Adipose tissue (tissue), 3 donors: ENCODE results near the gene UBA52. TPM values are rescaled to one million over a fixed set of nuclear protein-coding genes. Genes with fewer than 3 reads are reported as not detected.

Experiments
- H3K27ac ChIP-seq: one replicate; pipeline ENCODE4 v1.5.1; 2013; ENCODE audit warnings: low read depth, low read length
- WGBS, 3 donors: extraction: QIAGEN DNeasy Blood & Tissue Kit; methylation state at CpG; one replicate each; pipeline ENCODE4 v1.1.7; 2013; 5-methylcytosine and 5-hydroxymethylcytosine counted together
- polyA plus RNA-seq, 3 donors: library from polyadenylated mRNA; stranded (reverse); fragments of 200-250 nt; gene quantifications; one replicate each; pipeline ENCODE4 v1.2.3, GENCODE V29; 2013
- donor health status: healthy with polysubstance abuse.
- donor health status: Bipolar disorder and iron deficiency.
- donor health status: healthy.

The UBA52 gene
- polyA plus RNA-seq, 3 donors: 844 to 1,559 (median 1,492) TPM

DNA sequence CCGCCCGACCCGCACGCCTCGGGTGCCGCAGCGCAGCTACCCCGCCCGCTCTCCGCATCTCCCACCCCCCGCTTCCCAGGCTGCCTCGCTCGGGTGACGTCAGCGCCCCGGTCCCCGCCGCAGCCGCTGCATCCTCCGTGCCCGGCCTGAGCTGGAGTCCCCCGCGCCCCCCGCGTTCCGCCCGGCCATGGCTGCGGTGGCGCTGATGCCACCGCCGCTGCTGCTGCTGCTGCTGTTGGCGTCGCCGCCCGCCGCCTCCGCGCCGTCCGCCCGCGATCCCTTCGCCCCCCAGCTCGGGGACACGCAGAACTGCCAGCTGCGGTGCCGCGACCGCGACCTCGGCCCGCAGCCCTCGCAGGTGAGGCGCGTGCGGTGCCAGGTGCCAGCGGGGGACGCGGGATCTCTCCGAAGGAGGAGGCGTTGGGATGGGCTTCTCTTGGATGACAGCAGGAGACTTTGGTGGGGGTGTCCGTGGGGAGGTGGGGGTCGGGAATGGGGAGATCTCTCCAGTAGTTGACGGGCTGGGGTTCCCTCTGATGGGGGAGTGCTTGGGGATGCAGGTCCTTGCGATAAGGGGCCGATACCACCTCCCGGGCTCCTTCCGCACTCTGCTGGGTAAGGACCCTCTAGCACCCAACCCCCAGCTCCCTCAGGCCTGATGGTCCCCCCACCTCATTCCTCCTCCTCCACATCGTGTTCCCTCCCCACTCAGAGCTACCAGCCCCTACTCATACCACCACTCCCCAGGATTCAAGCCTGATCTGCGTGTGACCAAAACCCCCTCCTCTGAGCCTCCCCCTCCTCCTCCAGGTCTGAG lies 41.3 kb downstream of the UBA52 start, which contains the start of gene TMEM59L:
TMEM59L (plus strand) TSS at position 99 of the 817 bp plus-strand sequence; CDS start at position 188, 89 bp downstream.
- no peak within 1 kb of the TSS for H3K27ac ChIP-seq
- WGBS, 3 donors: 2 to 3% (median 2%) methylated on average over 38 to 70 of the region's 70 CpGs

DNA sequence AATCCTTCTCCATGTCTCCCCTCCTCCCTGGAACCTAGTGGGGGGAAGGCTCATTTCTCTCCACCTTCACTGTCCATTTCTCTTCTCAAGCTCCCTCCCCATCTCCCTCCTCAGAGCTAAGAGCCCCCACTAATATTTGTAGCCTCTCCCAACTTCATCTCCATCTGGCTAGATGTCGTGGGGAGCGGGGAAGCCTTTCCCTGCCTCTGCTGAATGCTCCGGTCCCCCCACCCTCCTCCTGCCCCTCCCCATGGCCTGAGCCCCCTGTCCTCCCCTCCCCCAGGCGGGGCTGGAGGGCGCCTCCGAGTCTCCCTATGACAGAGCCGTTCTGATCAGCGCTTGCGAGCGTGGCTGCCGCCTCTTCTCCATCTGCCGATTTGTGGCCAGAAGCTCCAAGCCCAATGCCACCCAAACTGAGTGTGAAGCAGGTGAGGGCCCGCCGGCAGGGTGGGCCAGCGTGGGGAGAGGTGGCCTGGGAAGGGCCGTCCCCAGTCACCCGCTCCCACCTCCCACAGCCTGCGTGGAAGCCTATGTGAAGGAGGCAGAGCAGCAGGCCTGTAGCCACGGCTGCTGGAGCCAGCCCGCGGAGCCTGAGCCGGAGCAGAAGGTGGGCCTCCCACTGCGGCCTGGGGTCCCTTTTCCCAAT lies 42.1 kb downstream of the UBA52 start:
- WGBS, 3 donors: 25 to 31% (median 26%) methylated on average over 21 to 23 of the region's 23 CpGs
- no peak overlapping the region for H3K27ac ChIP-seq

GRCh38 chr19:18616023-18616422 lies 44.4 kb downstream of the UBA52 start:
- H3K27ac ChIP-seq: no peak overlapping the region
- 85 to 93% (median 91%) methylated on average over 3 of the region's 3 CpGs for whole genome bisulfite sequencing, 3 donors

- H3K27ac ChIP-seq: no peak overlapping the region
Measured at GRCh38 chr19:18617562-18617961, 45.9 kb downstream of the UBA52 start.

DNA sequence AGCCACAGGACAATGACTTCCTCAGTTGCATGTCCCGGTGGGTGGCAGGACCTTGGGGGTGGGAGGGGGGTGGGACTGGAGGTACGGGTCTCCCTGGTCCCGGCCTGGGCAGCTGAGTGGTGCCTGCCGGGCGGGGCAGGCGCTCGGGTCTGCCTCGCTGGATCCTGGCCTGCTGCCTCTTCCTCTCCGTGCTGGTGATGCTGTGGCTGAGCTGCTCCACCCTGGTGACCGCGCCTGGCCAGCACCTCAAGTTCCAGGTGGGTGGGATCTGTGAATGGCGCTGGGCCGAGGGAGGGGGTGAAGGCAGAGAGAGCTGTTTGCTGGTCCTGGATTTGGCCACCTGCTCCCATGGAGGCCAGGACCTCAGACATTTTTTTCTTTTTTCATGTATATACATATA lies 46.6 kb downstream of the UBA52 start:
- H3K27ac ChIP-seq: no peak overlapping the region
- 93 to 97% (median 93%) methylated on average over 12 to 13 of the region's 13 CpGs for WGBS, 3 donors

GRCh38 chr19:18620311-18620710 lies 48.7 kb downstream of the UBA52 start:
- WGBS, 3 donors: 83 to 86% (median 84%) methylated on average over 10 of the region's 10 CpGs
- H3K27ac ChIP-seq: no peak overlapping the region

DNA sequence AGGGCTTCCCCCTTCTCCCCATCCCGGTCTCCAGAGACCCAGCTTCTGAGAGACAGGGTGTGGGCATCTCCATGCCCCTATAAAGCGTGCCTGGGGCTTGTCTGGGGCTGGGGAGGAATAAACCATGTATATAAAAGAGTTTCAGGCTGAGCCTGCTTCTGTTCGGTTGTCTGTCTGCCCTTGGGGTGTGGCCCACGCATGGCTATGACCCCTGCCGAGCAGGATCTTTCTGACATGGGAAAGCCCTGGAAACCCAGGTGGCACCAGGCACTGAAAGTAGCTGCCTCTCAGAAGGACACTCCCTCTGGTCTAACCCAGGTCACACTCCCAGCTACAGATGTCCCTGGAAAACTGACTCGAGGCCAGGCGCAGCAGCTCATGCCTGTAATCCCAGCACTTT lies 49.2 kb downstream of the UBA52 start:
- WGBS, 3 donors: 82 to 87% (median 86%) methylated on average over 7 of the region's 7 CpGs
- no peak overlapping the region for H3K27ac ChIP-seq

DNA sequence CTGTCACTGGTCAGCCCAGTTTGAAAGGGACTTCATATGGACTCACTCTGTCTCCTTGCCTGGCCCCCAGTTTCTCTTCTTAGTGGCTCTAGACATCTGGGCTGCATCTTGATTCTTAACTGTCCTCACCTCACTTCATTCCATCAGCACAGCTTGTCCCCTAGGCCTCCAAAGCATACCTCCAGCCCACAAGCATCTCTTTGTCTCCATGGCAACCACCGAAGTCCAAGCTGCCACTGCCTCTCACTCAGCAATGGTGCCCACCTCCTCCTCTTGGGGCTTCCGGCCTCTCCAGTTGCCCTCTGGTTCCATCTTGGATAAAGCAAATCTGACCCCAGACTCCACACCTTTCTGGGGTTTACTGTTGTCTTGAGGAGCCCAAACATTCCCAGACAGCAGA lies 55.2 kb downstream of the UBA52 start:
- 70 to 81% (median 75%) methylated on average over 2 of the region's 2 CpGs for WGBS, 3 donors
- no peak overlapping the region for H3K27ac ChIP-seq

Other genes with a start within 250 kb of the UBA52 start
- 100 to 1,000 TPM in 2 of 3 donors, 10 to 100 TPM in 1; 46.3 to 118 (median 100) TPM for gene LSM4, start 248.8 kb upstream of the UBA52 start, polyA plus RNA-seq
- gene PGPEP1, start 231.3 kb upstream of the UBA52 start, polyA plus RNA-seq: 10 to 100 TPM in 2 of 3 donors, 1 to 10 TPM in 1; 9.1 to 17.2 (median 14.5) TPM
- gene GDF15, start 185.7 kb upstream of the UBA52 start, polyA plus RNA-seq: 100 to 1,000 TPM in 1 of 3 donors, 1 to 10 TPM in 2; 1.8 to 107 (median 3.5) TPM
- gene LRRC25, start 174.2 kb upstream of the UBA52 start, polyA plus RNA-seq: 1 to 10 TPM; 1.6 to 9.8 (median 7.1) TPM
- 10 to 100 TPM; 28.1 to 83.2 (median 72.5) TPM for gene SSBP4, start 152.5 kb upstream of the UBA52 start, polyA plus RNA-seq
- 10 to 100 TPM; 18.3 to 55.6 (median 24.3) TPM for gene ISYNA1, start 133.7 kb upstream of the UBA52 start, polyA plus RNA-seq
- 10 to 100 TPM in 1 of 3 donors, 1 to 10 TPM in 2; 6.5 to 25.9 (median 9.2) TPM for gene ELL, start 49.8 kb upstream of the UBA52 start, polyA plus RNA-seq
- 100 to 1,000 TPM in 2 of 3 donors, 10 to 100 TPM in 1; 90.8 to 352 (median 221) TPM for gene FKBP8, start 28.3 kb upstream of the UBA52 start, polyA plus RNA-seq
- gene KXD1, start 14.0 kb upstream of the UBA52 start, polyA plus RNA-seq: 10 to 100 TPM; 63.6 to 92.0 (median 82.6) TPM
- gene REX1BD, start 16.9 kb downstream of the UBA52 start, polyA plus RNA-seq: 100 to 1,000 TPM in 1 of 3 donors, 10 to 100 TPM in 2; 70.9 to 101 (median 76.0) TPM
- gene CRLF1, start 34.9 kb downstream of the UBA52 start, polyA plus RNA-seq: 10 to 100 TPM in 2 of 3 donors, 1 to 10 TPM in 1; 7.0 to 57.6 (median 10.1) TPM
- gene TMEM59L, start 41.0 kb downstream of the UBA52 start, polyA plus RNA-seq: 1 to 10 TPM in 2 of 3 donors, under 1 TPM in 1; 0.61 to 3.3 (median 2.0) TPM
- gene KLHL26, start 65.2 kb downstream of the UBA52 start, polyA plus RNA-seq: 1 to 10 TPM; 4.8 to 7.9 (median 6.6) TPM
- gene CRTC1, start 111.8 kb downstream of the UBA52 start, polyA plus RNA-seq: 1 to 10 TPM; 5.3 to 8.3 (median 5.4) TPM
- 1 to 10 TPM in 1 of 3 donors, under 1 TPM in 2; 0.24 to 3.4 (median 0.52) TPM for gene COMP, start 219.4 kb downstream of the UBA52 start, polyA plus RNA-seq